Measurements from ENCODE around the gene ROR1.

GRCh38 chr1:63750721-63751120 lies 23.1 kb upstream of the ROR1 start:
- TF ChIP-seq MAX (CRISPR knock-in tag; IDR thresholded peaks at IDR 0.05) (no peak), FOXJ3 (CRISPR knock-in tag; IDR thresholded peaks at IDR 0.05; ENCODE audit: borderline replicate concordance) (no peak), E2F4 (CRISPR knock-in tag; IDR thresholded peaks at IDR 0.05; ENCODE audit: borderline replicate concordance, low read depth) (no peak), SMAD3 (CRISPR knock-in tag; IDR thresholded peaks at IDR 0.05; ENCODE audit: borderline replicate concordance) (no peak), TEAD4 (CRISPR knock-in tag; IDR thresholded peaks at IDR 0.05) (no peak), ELF4 (CRISPR knock-in tag; IDR thresholded peaks at IDR 0.05; ENCODE audit: low read depth) (no peak), TEAD1 (CRISPR knock-in tag; IDR thresholded peaks at IDR 0.05) (no peak), FOXP4 (CRISPR knock-in tag; IDR thresholded peaks at IDR 0.05) (no peak)
- TF ChIP-seq, protein P1, sequence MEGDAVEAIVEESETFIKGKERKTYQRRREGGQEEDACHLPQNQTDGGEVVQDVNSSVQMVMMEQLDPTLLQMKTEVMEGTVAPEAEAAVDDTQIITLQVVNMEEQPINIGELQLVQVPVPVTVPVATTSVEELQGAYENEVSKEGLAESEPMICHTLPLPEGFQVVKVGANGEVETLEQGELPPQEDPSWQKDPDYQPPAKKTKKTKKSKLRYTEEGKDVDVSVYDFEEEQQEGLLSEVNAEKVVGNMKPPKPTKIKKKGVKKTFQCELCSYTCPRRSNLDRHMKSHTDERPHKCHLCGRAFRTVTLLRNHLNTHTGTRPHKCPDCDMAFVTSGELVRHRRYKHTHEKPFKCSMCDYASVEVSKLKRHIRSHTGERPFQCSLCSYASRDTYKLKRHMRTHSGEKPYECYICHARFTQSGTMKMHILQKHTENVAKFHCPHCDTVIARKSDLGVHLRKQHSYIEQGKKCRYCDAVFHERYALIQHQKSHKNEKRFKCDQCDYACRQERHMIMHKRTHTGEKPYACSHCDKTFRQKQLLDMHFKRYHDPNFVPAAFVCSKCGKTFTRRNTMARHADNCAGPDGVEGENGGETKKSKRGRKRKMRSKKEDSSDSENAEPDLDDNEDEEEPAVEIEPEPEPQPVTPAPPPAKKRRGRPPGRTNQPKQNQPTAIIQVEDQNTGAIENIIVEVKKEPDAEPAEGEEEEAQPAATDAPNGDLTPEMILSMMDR (IDR thresholded peaks at IDR 0.05) = no peak
- TF ChIP-seq, protein P2, sequence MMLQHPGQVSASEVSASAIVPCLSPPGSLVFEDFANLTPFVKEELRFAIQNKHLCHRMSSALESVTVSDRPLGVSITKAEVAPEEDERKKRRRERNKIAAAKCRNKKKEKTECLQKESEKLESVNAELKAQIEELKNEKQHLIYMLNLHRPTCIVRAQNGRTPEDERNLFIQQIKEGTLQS (CRISPR knock-in tag; conservative IDR thresholded peaks at IDR 0.05) = no peak
- TF ChIP-seq, protein P3, sequence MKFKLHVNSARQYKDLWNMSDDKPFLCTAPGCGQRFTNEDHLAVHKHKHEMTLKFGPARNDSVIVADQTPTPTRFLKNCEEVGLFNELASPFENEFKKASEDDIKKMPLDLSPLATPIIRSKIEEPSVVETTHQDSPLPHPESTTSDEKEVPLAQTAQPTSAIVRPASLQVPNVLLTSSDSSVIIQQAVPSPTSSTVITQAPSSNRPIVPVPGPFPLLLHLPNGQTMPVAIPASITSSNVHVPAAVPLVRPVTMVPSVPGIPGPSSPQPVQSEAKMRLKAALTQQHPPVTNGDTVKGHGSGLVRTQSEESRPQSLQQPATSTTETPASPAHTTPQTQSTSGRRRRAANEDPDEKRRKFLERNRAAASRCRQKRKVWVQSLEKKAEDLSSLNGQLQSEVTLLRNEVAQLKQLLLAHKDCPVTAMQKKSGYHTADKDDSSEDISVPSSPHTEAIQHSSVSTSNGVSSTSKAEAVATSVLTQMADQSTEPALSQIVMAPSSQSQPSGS (CRISPR knock-in tag; IDR thresholded peaks at IDR 0.05; ENCODE audit: borderline replicate concordance, low read depth) = no peak
